ENCODE data around the gene ARHGEF17. TPM values are rescaled to one million over a fixed set of nuclear protein-coding genes. Genes with fewer than 3 reads are reported as not detected.
"Not testable (repeated sequence)": the region's sequence is repeated elsewhere in the genome, so short reads cannot be mapped to it uniquely, and the experiment has no call there.

Gene ARHGEF17
- total RNA-seq, 2 experiments from 2014 or later: 0.19 TPM; not detected in 1

DNA sequence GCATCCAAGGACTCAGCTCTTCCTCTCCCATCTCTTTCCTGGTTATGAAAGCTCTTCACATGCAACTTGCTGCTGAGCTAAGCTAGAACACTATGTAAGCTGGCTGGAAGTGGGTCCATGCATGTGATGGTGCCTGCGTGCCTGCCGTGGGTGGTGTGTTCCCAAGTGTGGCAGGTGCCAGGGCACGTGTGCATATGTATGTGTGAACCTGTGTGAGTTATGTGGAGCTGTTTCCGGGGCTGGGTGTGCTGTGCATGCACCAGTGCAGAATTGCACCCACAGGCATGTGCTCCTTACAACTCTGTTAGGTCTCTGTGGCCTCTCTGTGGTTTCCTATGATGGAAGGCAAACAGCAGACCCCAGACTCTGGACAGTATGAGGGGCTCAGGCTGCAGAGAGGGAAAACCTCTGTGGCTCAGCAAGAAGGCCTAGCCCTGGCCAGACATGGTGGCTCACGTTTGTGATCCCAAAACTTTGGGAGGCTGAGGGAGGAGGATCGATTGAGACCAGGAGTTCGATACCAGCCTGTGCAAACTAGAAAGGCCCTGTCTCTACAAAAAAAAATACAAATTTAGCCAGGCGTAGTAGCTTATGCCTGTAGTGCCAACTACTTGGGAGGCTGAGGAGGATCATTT is 40.1 kb upstream of the ARHGEF17 start:
- DNase-seq: no peak
- no peak overlapping the region for H3K4me3 Mint-ChIP-seq
- intact Hi-C loops (cut with micrococcal nuclease): no loop called here
- no peak overlapping the region for H3K27ac Mint-ChIP-seq
- no peaks in the 10 kb centered on the region for H3K4me1 Mint-ChIP-seq (ENCODE audit: low read depth)
- CTCF ChIA-PET: interaction anchor here (0.8 kb wide), 1 partner anchor 22 kb away, joined by 3 read pairs; no protein-coding TSS in a partner anchor
- H3K9me3 Mint-ChIP-seq: no peaks in the 10 kb centered on the region
- peaks cover 22% of the 10 kb centered on the region for H3K27me3 Mint-ChIP-seq (ENCODE audit: low read depth)
- H3K36me3 Mint-ChIP-seq (ENCODE audit: low read depth): no peaks in the 10 kb centered on the region

DNA sequence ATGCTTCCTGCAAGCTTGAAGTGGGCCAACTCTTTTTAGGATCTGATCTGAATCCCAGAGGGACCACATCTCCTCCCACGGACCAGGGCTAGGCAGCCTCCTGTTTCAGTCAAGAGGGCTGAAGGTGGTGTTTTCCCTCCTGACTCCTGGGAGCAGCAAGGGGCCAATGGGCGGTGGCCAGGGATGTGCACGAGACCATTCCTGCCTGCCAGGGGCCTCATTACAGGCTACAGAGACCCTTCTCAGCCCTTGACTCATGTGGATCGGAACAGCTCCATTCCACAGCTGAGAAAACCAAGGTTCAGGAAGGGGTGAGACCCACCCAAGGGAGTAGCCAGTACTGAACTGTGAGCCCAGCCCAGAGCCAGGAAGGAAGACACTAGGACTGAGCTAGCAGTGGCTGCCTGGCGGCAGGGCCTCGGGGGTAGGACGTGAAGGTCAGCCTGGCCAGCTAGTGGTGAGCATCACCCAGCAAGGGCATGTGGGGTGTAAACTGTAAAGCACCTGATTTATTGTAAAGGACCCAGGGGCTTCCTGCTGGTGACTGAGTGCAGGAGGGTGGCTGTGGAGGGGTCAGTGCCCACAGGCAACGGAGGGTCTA is 39.3 kb upstream of the ARHGEF17 start:
- Mint-ChIP-seq H3K4me1 (ENCODE audit: low read depth) (no peaks in the 10 kb centered on the region), H3K9me3 (no peaks in the 10 kb centered on the region), H3K36me3 (ENCODE audit: low read depth) (no peaks in the 10 kb centered on the region), H3K4me3 (no peak overlapping the region), H3K27ac (no peak overlapping the region), H3K27me3 (ENCODE audit: low read depth) (peaks cover 15% of the 10 kb centered on the region)
- intact Hi-C loops (cut with micrococcal nuclease): no loop called here
- CTCF ChIA-PET: no interaction called here
- DNase-seq: no peak

DNA sequence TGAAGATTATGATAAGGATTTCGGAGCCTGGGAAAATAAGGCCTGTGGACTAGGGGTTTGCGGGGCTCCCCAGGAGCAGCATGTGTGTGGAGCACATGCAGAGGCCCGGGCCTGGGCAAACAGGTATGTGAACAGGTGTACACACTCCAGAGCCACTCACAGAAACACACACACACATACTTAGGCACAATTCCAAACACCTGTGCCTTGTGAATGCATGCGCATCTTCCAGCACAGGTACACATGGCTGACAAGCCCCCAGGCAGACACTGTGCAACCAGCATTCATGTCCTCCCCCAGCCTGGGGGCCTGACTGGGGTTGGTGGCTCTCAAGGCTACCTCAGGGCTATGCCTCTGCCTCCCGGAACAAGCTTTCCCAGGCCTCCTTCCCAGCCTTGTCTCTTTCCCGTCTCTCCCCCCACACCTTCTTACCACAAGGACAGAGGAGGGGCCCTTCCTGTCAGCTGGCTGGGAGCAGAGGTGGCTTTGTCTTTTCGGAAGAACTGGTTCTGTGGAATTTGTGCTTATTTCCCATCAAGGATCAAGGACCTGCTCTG is 38.5 kb upstream of the ARHGEF17 start:
- Mint-ChIP-seq H3K4me3 (no peak overlapping the region), H3K36me3 (ENCODE audit: low read depth) (no peaks in the 10 kb centered on the region), H3K9me3 (no peaks in the 10 kb centered on the region), H3K27me3 (ENCODE audit: low read depth) (peaks cover 12% of the 10 kb centered on the region), H3K27ac (no peak overlapping the region), H3K4me1 (ENCODE audit: low read depth) (no peaks in the 10 kb centered on the region)
- DNase-seq: no peak
- CTCF ChIA-PET: no interaction called here
- intact Hi-C loops (cut with micrococcal nuclease): no loop called here

DNA sequence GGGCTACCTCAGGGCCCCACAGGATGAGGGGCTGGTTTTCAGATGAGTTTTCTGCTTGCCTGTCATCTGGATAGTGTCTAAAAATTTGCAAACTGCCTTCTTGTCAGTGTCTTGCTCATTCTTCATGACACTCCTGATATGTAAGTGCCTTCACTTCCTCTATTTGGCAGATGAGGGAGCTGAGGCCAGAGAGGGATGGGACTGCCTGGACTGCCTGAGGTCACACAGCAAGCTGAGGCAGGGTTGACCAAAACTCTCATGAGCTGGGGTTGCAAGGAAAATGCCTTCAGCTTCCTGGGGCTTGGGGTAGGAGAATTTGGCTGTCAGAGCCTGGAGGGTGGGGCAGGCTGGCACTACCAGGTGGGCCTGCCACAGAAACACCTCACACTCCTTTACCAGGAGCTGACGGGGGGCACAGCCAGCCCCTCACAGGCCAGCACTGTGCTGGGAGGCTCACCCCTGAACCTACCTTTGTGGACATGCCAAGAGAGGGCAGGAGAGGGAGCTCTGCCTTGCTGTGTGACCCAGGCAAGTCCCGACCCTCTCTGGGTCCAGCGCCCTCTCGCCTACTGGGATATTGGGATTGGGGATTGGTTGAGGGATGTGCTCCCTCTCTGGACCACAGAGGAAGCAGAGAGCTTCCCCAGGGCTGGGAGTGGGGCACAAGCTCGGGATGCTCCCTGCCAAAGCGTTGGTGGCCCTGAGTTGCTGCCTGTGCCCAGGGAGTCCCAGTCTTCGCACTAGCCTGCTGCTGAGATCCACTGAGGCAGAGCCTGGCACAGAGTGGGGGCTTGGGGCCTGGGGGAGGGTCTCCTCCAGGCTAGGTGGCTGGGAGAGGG is 37.8 kb upstream of the ARHGEF17 start:
- no peak for DNase-seq
- H3K9me3 Mint-ChIP-seq: no peaks in the 10 kb centered on the region
- H3K27ac Mint-ChIP-seq: no peak overlapping the region
- intact Hi-C loops (cut with micrococcal nuclease): no loop called here
- CTCF ChIA-PET: no interaction called here
- no peaks in the 10 kb centered on the region for H3K4me1 Mint-ChIP-seq (ENCODE audit: low read depth)
- no peaks in the 10 kb centered on the region for H3K36me3 Mint-ChIP-seq (ENCODE audit: low read depth)
- no peak overlapping the region for H3K4me3 Mint-ChIP-seq
- H3K27me3 Mint-ChIP-seq (ENCODE audit: low read depth): peaks cover 5% of the 10 kb centered on the region

DNA sequence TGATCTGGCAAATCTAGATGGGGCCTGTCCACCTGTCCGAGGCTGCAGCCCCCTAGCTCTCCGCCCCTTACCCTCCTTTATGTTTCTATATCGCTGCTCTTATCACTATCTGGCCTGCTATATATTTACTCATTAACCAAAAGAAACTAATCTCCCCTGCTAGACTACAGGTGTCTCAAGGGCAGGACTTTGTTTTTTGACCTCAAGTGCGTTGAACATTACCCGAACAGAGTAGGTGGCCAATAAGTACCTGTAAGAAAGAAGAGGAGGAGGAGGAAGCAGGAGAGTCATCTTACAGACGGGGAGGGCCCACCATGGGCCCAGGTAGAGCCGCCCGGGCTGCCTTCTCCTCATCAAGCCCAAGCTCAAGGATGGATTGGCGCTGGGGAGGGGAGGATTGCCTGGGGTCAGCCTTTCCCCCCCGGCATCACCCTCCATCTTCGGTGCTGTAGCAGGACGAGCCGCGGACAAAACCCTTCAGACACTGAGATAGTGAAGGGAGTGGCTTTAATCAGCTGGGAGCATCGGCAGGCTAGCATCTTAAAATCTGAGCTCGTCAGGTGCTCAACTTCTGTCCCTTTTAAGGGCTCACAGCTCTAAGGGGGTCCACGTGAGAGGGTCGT is 37.1 kb upstream of the ARHGEF17 start:
- H3K27me3 Mint-ChIP-seq (ENCODE audit: low read depth): no peaks in the 10 kb centered on the region
- H3K27ac Mint-ChIP-seq: no peak overlapping the region

DNA sequence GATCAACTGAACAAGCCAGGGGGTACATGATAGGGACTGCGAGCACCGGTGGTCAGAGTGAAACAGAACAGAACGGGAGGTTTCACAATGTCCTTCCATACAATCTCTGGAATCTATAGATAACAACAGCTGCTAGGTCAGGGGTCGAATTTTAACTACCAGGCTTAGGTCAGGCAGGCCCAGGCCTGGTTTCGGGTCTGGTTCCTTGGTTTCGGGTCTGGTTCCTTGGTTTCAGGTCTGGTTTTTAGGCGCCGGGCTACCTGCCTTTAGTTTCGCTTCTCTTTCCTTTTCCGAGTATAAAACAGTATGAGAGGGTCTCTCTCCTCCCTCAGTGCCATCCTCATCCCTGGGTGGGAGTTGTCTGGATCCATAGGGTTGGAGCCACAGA is 36.6 kb upstream of the ARHGEF17 start:
- H3K36me3 Mint-ChIP-seq (ENCODE audit: low read depth); CTCF ChIA-PET; H3K4me3 Mint-ChIP-seq; intact Hi-C loops (cut with micrococcal nuclease); H3K27me3 Mint-ChIP-seq (ENCODE audit: low read depth); DNase-seq; H3K27ac Mint-ChIP-seq; H3K9me3 Mint-ChIP-seq; H3K4me1 Mint-ChIP-seq (ENCODE audit: low read depth): not testable (repeated sequence)

More for the DNA sequence above, 37.1 kb upstream of the ARHGEF17 start:
- Mint-ChIP-seq H3K36me3 (ENCODE audit: low read depth) (no peaks in the 10 kb centered on the region), H3K4me1 (ENCODE audit: low read depth) (no peaks in the 10 kb centered on the region), H3K4me3 (no peak overlapping the region), H3K9me3 (no peaks in the 10 kb centered on the region)
- intact Hi-C loops (cut with micrococcal nuclease): no loop called here
- CTCF ChIA-PET: no interaction called here
- DNase-seq: no peak

DNA sequence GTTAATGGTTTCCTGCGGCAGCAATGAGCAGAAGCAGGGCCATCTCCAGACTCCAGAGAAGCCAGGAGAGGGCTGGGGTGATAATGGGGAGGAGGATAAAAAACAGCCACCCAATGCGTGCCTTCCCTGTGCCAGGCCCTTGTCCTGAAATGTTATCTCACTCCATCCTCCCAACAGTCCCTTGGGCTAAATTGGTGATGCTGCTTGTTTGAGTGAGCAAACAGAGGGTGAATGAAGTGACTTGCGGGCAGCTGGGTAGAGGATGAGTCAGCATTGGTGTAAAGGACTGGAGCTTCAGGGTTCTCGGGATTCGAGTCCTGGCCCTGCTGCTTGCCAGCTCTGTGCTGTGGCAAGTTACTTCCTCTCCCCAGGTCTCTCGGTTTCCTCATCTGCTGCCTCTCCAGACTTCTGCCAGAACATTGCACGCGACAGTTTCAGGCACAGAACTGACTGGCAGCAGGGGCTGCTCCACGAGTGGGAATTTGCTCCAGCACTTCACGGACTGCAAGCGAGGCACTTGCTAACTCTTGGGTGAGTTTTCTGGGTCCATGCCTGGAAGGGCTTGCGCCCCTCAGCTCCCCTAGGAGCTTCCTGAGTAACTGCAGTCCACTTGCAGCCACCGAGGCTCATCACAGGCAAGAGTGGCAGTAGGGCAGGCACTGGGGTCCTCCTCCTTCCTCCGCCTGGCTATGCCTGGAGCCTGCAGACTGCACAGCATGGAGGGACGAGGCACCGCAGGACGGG is 36.0 kb upstream of the ARHGEF17 start, which contains the start of gene P2RY6:
P2RY6 (plus strand) TSS at position 403 of the 744 bp plus-strand sequence. CDS start 24,181 bp downstream, outside the sequence.
- Mint-ChIP-seq H3K36me3 (ENCODE audit: low read depth) (no peaks in the 10 kb centered on the region), H3K4me1 (ENCODE audit: low read depth) (no peaks in the 10 kb centered on the region), H3K27me3 (ENCODE audit: low read depth) (no peaks in the 10 kb centered on the region), H3K27ac (no peak within 1 kb of the TSS), H3K4me3 (no peak within 1 kb of the TSS), H3K9me3 (no peaks in the 10 kb centered on the region)
- CTCF ChIA-PET: no interaction called here
- intact Hi-C loops (cut with micrococcal nuclease): no loop called here
- DNase-seq: no peak

DNA sequence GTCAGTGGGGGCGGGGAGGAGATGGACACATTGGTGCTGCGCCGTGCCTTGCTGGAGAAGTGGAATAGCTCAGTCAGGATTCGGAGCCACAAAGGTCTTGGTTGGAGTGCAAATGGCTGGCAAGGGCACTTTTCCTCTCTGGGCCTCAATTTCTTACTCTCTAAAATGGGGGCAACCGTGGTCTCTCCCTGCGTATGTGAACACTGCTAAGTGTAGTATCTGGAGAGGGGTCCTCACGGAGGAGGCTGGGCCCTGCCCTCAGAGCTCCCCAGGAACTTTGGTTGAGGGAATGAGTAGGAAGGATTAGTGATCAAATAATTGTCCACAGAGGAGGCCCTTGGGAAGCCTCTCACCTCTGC is 35.4 kb upstream of the ARHGEF17 start:
- intact Hi-C loops (cut with micrococcal nuclease): no loop called here
- Mint-ChIP-seq H3K4me3 (no peak overlapping the region), H3K27me3 (ENCODE audit: low read depth) (no peaks in the 10 kb centered on the region), H3K4me1 (ENCODE audit: low read depth) (no peaks in the 10 kb centered on the region), H3K27ac (no peak overlapping the region), H3K36me3 (ENCODE audit: low read depth) (no peaks in the 10 kb centered on the region), H3K9me3 (no peaks in the 10 kb centered on the region)
- CTCF ChIA-PET: no interaction called here
- no peak for DNase-seq

DNA sequence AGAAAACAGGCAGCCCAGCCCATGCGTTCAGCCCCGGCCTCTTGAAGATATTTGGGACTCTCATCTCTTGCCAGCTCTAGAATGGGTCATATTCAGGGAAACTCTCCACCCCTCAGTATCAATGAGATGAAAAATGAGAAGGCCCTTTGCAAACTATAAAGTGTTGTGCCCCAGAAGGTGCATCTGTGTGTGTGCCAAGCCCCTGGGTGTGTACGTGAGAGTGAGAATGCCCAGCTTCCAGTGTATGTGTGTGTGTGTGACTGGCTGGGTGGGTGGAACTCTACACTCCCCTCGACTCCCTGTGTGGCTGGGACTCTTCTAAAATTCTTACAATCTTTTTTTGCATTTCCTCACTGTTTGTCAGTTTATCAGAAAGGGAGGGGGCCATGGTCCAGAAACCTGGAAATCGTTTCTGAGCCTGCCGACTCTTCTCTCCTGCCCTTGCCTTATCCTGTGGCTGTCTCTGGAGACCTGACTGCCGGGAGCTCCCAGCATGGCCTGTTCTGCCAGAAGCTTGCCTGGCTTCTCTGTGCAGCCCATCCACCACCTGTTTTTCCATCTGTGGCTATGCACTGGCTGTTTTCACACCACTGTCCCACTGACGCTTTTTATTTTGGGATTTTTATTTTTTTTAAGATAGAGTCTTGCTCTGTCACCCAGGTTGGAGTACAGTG is 34.7 kb upstream of the ARHGEF17 start:
- Mint-ChIP-seq H3K4me3 (no peak overlapping the region), H3K27ac (no peak overlapping the region), H3K27me3 (ENCODE audit: low read depth) (no peaks in the 10 kb centered on the region), H3K9me3 (no peaks in the 10 kb centered on the region), H3K4me1 (ENCODE audit: low read depth) (no peaks in the 10 kb centered on the region), H3K36me3 (ENCODE audit: low read depth) (no peaks in the 10 kb centered on the region)
- intact Hi-C loops (cut with micrococcal nuclease): no loop called here
- CTCF ChIA-PET: interaction anchor here (1.4 kb wide), 1 partner anchor 78 kb away, joined by 4 read pairs; no protein-coding TSS in a partner anchor
- DNase-seq: no peak

DNA sequence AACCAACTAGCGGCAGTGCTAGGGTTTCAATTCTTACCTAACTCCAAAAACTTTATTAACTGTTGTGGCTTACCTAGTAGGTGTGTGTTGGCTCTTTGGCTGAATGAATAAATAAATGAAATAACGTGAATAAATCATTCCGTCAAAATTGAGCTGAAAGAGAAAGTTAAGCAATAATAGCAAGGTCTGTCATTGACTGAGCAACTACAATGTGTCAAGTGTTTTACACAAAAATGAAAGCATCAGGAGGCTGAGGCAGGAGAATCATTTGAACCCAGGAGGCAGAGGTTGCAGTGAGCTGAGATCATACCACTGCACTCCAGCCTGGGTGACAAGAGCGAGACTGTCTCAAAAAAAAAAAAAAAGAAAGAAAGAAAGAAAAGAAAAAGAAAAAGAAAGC is 33.9 kb upstream of the ARHGEF17 start:
- H3K36me3 Mint-ChIP-seq (ENCODE audit: low read depth); H3K9me3 Mint-ChIP-seq; H3K4me3 Mint-ChIP-seq; H3K4me1 Mint-ChIP-seq (ENCODE audit: low read depth); intact Hi-C loops (cut with micrococcal nuclease); H3K27me3 Mint-ChIP-seq (ENCODE audit: low read depth); DNase-seq; H3K27ac Mint-ChIP-seq: not testable (repeated sequence)
- CTCF ChIA-PET: interaction anchor here (1.4 kb wide), 1 partner anchor 77 kb away, joined by 4 read pairs; no protein-coding TSS in a partner anchor

DNA sequence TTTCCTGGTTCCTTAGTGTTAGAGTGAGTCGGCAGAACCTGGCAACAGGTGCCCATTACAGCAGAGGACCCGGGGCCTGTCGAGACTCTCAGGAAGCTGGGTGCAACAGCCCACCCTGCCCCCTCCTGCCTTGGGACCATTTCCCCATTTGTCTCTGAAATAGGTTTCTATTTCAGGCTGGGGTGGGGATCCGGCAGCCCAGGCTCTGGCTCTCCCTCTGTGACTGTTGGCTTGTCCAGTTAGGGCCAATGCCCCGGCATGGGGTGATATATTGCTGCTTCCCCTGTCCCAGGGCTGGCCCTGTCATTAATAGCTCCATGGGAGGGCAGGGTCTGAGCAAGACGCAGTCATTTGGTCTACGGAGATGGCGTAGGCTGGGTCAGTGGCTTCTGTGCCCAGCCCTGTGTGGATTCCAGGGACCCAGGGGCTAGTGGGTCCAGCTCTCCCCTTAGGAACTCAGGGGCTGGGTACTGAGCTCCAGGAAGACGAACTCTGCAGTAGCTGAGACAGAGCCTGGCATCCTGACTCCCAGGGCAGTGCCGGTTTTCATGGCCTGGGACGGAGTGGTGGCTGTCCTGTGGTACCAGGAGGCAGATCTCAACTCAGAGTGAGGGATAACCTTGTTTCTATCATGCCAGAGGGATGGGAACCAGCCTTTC is 33.2 kb upstream of the ARHGEF17 start:
- intact Hi-C loops (cut with micrococcal nuclease): no loop called here
- Mint-ChIP-seq H3K9me3 (no peaks in the 10 kb centered on the region), H3K27ac (no peak overlapping the region), H3K27me3 (ENCODE audit: low read depth) (no peaks in the 10 kb centered on the region), H3K4me1 (ENCODE audit: low read depth) (no peaks in the 10 kb centered on the region), H3K4me3 (no peak overlapping the region), H3K36me3 (ENCODE audit: low read depth) (no peaks in the 10 kb centered on the region)
- no peak for DNase-seq
- CTCF ChIA-PET: interaction anchor here (1.4 kb wide), 1 partner anchor 76 kb away, joined by 4 read pairs; no protein-coding TSS in a partner anchor
